SH-SY5Y (cell line): Measurements from ENCODE around the gene MAP1LC3B2.

Experiments used
- GATA2 ChIP-seq: IDR thresholded peaks from 2 replicates; pipeline ENCODE4 v1.6.1; 2011; ENCODE audit warnings: mild to moderate bottlenecking, low read depth, low read length
- GATA3 ChIP-seq: IDR thresholded peaks from 2 replicates; pipeline ENCODE4 v1.6.1; 2011; ENCODE audit warnings: low read depth, mild to moderate bottlenecking, low read length, moderate library complexity

DNA sequence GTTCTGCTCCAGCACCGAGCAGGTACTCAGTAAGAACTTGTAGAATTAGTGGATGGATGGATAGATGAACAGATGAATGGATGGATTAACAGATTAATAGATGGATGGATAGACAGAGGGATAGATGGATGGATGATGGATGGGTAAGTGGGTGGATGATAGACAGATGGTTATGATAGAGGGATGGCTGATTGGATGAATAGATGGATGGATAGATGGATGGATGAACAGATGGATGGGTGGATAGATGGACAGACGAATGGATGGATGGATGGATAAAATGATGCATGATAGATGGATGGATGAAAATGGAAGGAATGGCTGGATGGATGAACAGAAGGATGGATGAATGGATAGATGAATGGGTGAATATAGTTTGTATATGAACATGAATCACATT is 8.0 kb upstream of the MAP1LC3B2 start:
- TF ChIP-seq GATA2 (no peak), GATA3 (no peak)
